Thyroid gland (tissue), 4 donors: ENCODE data around the gene ARHGEF3. TPM values are rescaled to one million over a fixed set of nuclear protein-coding genes. Genes with fewer than 3 reads are reported as not detected.

ENCODE experiments used
- DNase-seq, 2 donors: peaks; one replicate each; pipeline ENCODE4 v3.0.0-alpha.2; 2019
- H3K27ac ChIP-seq, 3 donors: fragments of 200-600 bp; sonication (generic); 1 replicate in 2 of 3; 2 replicates in 1 of 3; pipeline ENCODE4 v1.5.1; 2016 to 2019; ENCODE audit warnings: mild to moderate bottlenecking in 1 of 3, moderate library complexity in 1 of 3
- H3K27me3 ChIP-seq: fragments of 200-600 bp; sonication (generic); one replicate; pipeline ENCODE4 v1.5.1; 2019
- H3K36me3 ChIP-seq, 2 donors: fragments of 200-600 bp; sonication (generic); one replicate each; pipeline ENCODE4 v1.5.1; 2016 to 2019
- H3K4me1 ChIP-seq, 2 donors: fragments of 200-600 bp; sonication (generic); one replicate each; pipeline ENCODE4 v1.5.1; 2017 to 2019
- H3K4me3 ChIP-seq, 3 donors: fragments of 200-600 bp; sonication (generic); replicated peaks in 1 of 3; 1 replicate in 2 of 3; 2 replicates in 1 of 3; pipeline ENCODE4 v1.5.1; 2016; ENCODE audit warnings: mild to moderate bottlenecking in 1 of 3
- H3K9me3 ChIP-seq: fragments of 200-600 bp; sonication (generic); one replicate; pipeline ENCODE4 v1.5.1; 2017
- CTCF ChIP-seq, 6 experiments: fragments of 200-600 bp in 3 of 6; fragments of 450-650 bp in 3 of 6; sonication (generic) in 3 of 6; IDR thresholded peaks; one replicate each; pipeline ENCODE4 v1.5.1; 2016 to 2019; ENCODE audit warnings: antibody characterized with exemption in 6 of 6, mild to moderate bottlenecking in 2 of 6, inconsistent platforms in 1 of 6, moderate library complexity in 1 of 6
- POLR2A ChIP-seq, 2 donors: fragments of 450-650 bp; IDR thresholded peaks; one replicate each; pipeline ENCODE4 v1.6.1; 2017; ENCODE audit warnings: antibody characterized with exemption in 2 of 2, mild to moderate bottlenecking in 2 of 2, moderate library complexity in 1 of 2
- WGBS, 2 donors: methylation state at CpG; one replicate each; pipeline ENCODE4 v1.1.5; 2017; 5-methylcytosine and 5-hydroxymethylcytosine counted together
- intact Hi-C: fragments of 100-400 bp; cut with DNase I; formaldehyde crosslinking; loops from one replicate; pipeline ENCODE4 v1.15.1; 2023
- total RNA-seq, 4 donors: library from RNA; depleted of rRNA; stranded (reverse); fragments of >200 nt; gene quantifications; one replicate each; pipeline ENCODE4 v1.2.3, GENCODE V29; 2016

ARHGEF3 gene
- total RNA-seq, 4 donors from 2014 or later: 15.7 to 20.8 (median 18.8) TPM

DNA sequence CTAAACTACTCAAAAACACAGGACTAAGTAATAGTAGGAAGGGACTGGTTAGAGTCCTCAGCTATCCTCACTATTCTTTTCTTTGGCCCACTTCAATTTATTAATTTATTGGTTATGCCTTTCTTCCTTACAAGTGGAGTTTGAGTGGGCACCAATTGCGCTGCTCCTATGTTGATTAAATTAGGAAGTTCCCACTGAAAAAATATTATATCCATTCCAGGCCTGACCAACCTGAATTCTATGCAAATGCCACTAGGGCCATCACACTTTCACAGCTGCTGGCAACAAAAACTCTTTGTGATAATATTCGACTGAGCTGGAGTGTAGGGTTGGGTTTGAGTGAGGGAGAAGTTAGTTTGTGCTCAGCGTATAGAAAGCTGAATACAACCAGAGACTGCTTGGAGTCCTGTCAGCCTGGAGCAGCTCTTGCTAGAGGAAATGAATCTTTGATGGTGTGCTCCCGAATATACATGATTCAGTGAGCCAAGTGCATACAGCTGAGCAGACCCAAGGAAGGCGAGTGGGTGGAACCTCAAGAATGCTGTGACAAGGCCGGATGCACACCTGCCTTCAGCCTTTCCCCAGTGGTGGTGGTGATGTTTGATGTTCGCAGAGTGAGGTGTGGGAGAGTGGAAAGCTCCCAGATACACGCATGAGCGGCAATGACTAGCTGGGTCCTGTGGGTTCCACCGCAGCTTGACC lies 1.5 kb downstream of the ARHGEF3 start:
- Histone ChIP-seq H3K27me3 (no peaks in the 10 kb centered on the region), H3K27ac (peak overlapping the region; percentile 31 to 69 (median 50)), H3K4me1 (peaks cover 24 to 26% of the 10 kb centered on the region in 2 donors), H3K36me3 (no peaks in the 10 kb centered on the region), H3K9me3 (no peaks in the 10 kb centered on the region), H3K4me3 (peak overlapping the region in 2 of 3 donors; percentile 58 to 93)
- intact Hi-C loops: loop anchor here (2.0 kb wide), 1 partner anchor 189 kb away; no protein-coding TSS in a partner anchor
- peak in 1 of 6 experiments; percentile 4 for TF ChIP-seq CTCF (IDR thresholded peaks at IDR 0.05)
- no peak for TF ChIP-seq POLR2A (IDR thresholded peaks at IDR 0.05)
- peak; percentile 42 to 50 for DNase-seq
- WGBS, 2 donors: 33 to 39% methylated on average over 9 to 10 of the region's 10 CpGs

GRCh38 chr3:56799251-56799882 lies 2.4 kb downstream of the ARHGEF3 start:
- intact Hi-C loops: loop anchor here (2.0 kb wide), 1 partner anchor 97 kb away; no protein-coding TSS in a partner anchor
- Histone ChIP-seq H3K4me3 (peak overlapping the region in 1 of 3 donors; percentile 21), H3K9me3 (no peaks in the 10 kb centered on the region), H3K27ac (peak overlapping the region; percentile 50 to 71 (median 69)), H3K36me3 (no peaks in the 10 kb centered on the region), H3K27me3 (no peaks in the 10 kb centered on the region), H3K4me1 (peaks cover 27 to 28% of the 10 kb centered on the region in 2 donors)
- no peak for DNase-seq
- no peak for TF ChIP-seq POLR2A (IDR thresholded peaks at IDR 0.05)
- TF ChIP-seq CTCF (IDR thresholded peaks at IDR 0.05): peak in 5 of 6 experiments; percentile 47 to 82 (median 73)
- WGBS, 2 donors: 10 to 12% methylated on average over 7 of the region's 7 CpGs

DNA sequence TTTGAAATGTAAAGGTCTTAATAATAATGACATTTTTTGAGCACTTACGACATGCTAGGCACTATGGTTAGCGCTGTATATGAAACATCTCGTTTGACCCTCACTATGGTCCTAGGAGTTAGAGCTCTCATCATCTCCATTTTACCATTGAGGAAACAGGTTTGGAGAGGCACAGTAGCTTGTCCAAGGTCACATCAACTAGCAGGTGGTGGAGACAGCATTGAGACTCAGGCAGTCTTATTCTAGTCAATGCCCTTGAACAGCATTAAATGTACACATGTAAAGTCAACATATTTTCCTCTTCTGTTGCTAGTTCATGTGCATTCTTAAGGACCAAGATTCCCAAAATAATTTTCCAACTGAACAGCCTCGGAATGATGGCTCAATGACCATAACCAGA lies 4.8 kb downstream of the ARHGEF3 start:
- no peaks in the 10 kb centered on the region for H3K36me3 ChIP-seq
- TF ChIP-seq CTCF (IDR thresholded peaks at IDR 0.05): no peak
- TF ChIP-seq POLR2A (IDR thresholded peaks at IDR 0.05): no peak
- no peak overlapping the region for H3K4me3 ChIP-seq
- WGBS, 2 donors: 91 to 96% methylated on average over 4 of the region's 4 CpGs
- no peaks in the 10 kb centered on the region for H3K27me3 ChIP-seq
- intact Hi-C loops: no loop called here
- peak overlapping the region in 1 of 3 donors; percentile 15 for H3K27ac ChIP-seq
- peaks cover 27 to 28% of the 10 kb centered on the region in 2 donors for H3K4me1 ChIP-seq
- no peaks in the 10 kb centered on the region for H3K9me3 ChIP-seq
- no peak for DNase-seq

DNA sequence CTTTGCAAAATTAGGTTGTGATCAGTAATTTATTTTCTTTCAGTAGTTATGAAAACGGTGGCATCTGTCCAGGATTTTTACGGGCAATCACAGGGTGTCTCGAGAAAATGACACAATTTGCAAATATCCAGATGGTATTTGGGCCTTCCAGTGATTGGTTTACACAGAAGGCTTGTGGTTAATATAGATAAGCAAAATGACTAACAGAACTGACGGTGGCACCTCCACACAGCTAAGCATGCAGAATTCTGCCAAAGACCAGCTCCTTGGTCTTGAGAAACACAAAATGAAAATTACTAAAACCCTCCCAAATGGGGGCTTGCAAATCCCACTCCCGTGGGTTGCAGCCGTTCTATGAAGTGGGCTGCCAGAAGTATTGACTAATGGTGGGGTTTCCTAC lies 5.5 kb downstream of the ARHGEF3 start:
- Histone ChIP-seq H3K9me3 (no peaks in the 10 kb centered on the region), H3K27me3 (no peaks in the 10 kb centered on the region), H3K36me3 (no peaks in the 10 kb centered on the region), H3K4me3 (no peak overlapping the region), H3K4me1 (peaks cover 27% of the 10 kb centered on the region in 2 donors), H3K27ac (no peak overlapping the region)
- TF ChIP-seq CTCF (IDR thresholded peaks at IDR 0.05) (no peak), POLR2A (IDR thresholded peaks at IDR 0.05) (no peak)
- 82 to 85% methylated on average over 6 of the region's 6 CpGs for WGBS, 2 donors
- intact Hi-C loops: no loop called here
- DNase-seq: no peak

DNA sequence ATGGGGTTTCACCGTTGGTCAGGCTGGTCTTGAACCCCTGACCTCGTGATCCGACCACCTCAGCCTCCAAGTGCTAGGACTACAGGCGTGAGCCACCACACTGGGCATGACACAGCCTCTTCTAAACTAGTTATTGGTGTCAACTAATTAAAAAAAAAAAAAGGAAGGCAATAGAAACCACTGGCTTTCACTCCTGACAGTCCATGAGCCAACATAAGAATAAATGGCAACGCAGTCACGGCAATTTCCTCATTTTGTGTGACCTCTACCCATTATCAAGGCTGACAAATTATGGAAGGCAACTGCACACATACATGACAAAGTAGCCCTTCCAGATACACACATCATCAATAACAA lies 5.9 kb downstream of the ARHGEF3 start:
- Histone ChIP-seq H3K27ac (peak overlapping the region in 1 of 3 donors; percentile 45), H3K4me3 (no peak overlapping the region), H3K27me3 (no peaks in the 10 kb centered on the region), H3K9me3 (no peaks in the 10 kb centered on the region), H3K36me3 (no peaks in the 10 kb centered on the region), H3K4me1 (peaks cover 23 to 27% of the 10 kb centered on the region in 2 donors)
- no peak for TF ChIP-seq CTCF (IDR thresholded peaks at IDR 0.05)
- TF ChIP-seq POLR2A (IDR thresholded peaks at IDR 0.05): no peak
- DNase-seq: no peak
- intact Hi-C loops: no loop called here
- 78 to 82% methylated on average over 6 of the region's 6 CpGs for WGBS, 2 donors
